ENCODE data around the gene DCC. TPM values are rescaled to one million over a fixed set of nuclear protein-coding genes. Genes with fewer than 3 reads are reported as not detected.

DCC gene
- total and polyA plus RNA-seq, 4 donors = 0.16 to 5.3 (median 2.5) TPM

DNA sequence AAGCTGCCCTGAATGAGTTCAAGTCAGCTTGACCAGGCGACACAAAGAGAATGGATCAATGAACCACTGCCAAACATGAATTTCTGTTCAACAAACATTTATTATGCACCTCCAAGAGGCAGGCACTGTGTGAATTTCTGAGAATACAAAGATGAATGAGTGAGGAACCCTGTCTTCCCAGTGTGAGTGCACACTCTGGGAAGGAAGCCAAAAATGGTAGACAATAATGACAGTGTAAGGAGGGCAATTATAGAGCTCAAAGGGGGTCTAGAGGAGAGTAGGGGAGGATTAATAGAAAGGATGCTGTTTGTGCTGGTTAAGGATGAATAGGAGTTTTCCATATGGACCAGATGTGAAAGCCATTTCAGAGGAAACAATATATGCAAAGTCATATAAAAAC lies 213.4 kb downstream of the DCC start:
- Histone ChIP-seq H3K4me1 (ENCODE audit: control insufficient read depth in 5 of 5, insufficient read depth in 5 of 5, low read length in 5 of 5) (no peaks in the 10 kb centered on the region), H3K9ac (ENCODE audit: insufficient read depth in 1 of 2, low read length in 2 of 2) (no peak overlapping the region), H3K27ac (ENCODE audit: low read depth in 1 of 2, low read length in 1 of 2) (no peak overlapping the region), H3K27me3 (ENCODE audit: control insufficient read depth in 3 of 3, insufficient read depth in 3 of 3, low read length in 2 of 3) (no peaks in the 10 kb centered on the region), H3K36me3 (ENCODE audit: control insufficient read depth in 4 of 4, insufficient read depth in 4 of 4, low read length in 4 of 4) (no peaks in the 10 kb centered on the region), H3K9me3 (ENCODE audit: control insufficient read depth in 4 of 4, insufficient read depth in 3 of 4, low read length in 3 of 4) (no peaks in the 10 kb centered on the region), H3K4me3 (no peak overlapping the region)
- DNase-seq (no peak), ATAC-seq (ENCODE audit: insufficient read depth, low FRiP score) (no peak)
- 73 to 77% methylated on average over 1 of the region's 1 CpG for WGBS, 2 donors
- TF ChIP-seq, protein P1, sequence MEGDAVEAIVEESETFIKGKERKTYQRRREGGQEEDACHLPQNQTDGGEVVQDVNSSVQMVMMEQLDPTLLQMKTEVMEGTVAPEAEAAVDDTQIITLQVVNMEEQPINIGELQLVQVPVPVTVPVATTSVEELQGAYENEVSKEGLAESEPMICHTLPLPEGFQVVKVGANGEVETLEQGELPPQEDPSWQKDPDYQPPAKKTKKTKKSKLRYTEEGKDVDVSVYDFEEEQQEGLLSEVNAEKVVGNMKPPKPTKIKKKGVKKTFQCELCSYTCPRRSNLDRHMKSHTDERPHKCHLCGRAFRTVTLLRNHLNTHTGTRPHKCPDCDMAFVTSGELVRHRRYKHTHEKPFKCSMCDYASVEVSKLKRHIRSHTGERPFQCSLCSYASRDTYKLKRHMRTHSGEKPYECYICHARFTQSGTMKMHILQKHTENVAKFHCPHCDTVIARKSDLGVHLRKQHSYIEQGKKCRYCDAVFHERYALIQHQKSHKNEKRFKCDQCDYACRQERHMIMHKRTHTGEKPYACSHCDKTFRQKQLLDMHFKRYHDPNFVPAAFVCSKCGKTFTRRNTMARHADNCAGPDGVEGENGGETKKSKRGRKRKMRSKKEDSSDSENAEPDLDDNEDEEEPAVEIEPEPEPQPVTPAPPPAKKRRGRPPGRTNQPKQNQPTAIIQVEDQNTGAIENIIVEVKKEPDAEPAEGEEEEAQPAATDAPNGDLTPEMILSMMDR (IDR thresholded peaks at IDR 0.05; ENCODE audit: control extremely low read depth, extremely low read depth) = no peak

DNA sequence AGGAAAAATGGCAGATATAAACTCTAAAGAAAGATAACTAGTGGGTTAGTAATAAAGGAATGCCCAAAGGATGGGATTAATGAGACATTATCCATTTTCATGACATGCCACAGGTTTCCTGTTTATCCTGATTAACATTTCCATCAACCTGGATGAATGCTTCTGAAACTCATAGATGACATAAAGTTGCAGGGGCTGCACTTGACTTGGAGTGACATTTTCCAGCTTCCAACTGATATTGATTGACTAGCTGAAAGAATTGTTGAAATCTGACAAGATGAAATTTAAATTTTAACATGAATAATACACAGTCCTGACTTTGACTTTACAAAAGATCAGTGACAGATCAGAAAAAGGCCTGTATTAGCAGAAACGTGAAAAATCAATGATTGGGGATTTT lies 214.2 kb downstream of the DCC start:
- Histone ChIP-seq H3K9ac (ENCODE audit: insufficient read depth in 1 of 2, low read length in 2 of 2) (no peak overlapping the region), H3K9me3 (ENCODE audit: control insufficient read depth in 4 of 4, insufficient read depth in 3 of 4, low read length in 3 of 4) (no peaks in the 10 kb centered on the region), H3K27me3 (ENCODE audit: control insufficient read depth in 3 of 3, insufficient read depth in 3 of 3, low read length in 2 of 3) (no peaks in the 10 kb centered on the region), H3K4me1 (ENCODE audit: control insufficient read depth in 5 of 5, insufficient read depth in 5 of 5, low read length in 5 of 5) (no peaks in the 10 kb centered on the region), H3K4me3 (no peak overlapping the region), H3K27ac (ENCODE audit: low read depth in 1 of 2, low read length in 1 of 2) (no peak overlapping the region), H3K36me3 (ENCODE audit: control insufficient read depth in 4 of 4, insufficient read depth in 4 of 4, low read length in 4 of 4) (no peaks in the 10 kb centered on the region)
- 51 to 59% methylated on average over 1 of the region's 1 CpG for WGBS, 2 donors
- ATAC-seq (ENCODE audit: insufficient read depth, low FRiP score) (no peak), DNase-seq (no peak)
- TF ChIP-seq, protein P1 (IDR thresholded peaks at IDR 0.05; ENCODE audit: control extremely low read depth, extremely low read depth) = no peak

DNA sequence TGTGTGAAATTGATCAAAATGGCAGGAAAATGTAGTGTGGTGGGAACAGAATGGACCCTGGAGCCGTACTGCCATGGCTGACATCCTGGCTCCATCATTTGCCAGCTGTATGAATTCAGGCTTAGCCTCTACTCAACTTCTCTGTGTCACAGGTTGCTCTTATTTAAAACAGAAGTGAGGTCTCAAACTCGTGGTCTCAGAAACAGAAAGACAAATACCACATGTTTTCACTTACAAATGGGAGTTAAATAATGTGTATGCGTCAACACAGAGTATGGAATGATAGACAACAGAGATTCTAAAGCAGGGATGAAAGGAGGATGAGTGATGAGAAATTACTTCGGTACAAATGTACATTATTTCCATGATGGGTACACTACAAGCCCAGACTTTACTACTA lies 227.4 kb downstream of the DCC start:
- Histone ChIP-seq H3K9ac (ENCODE audit: insufficient read depth in 1 of 2, low read length in 2 of 2) (no peak overlapping the region), H3K4me1 (ENCODE audit: control insufficient read depth in 5 of 5, insufficient read depth in 5 of 5, low read length in 5 of 5) (peaks cover 0 to 3% (median 0%) of the 10 kb centered on the region in 5 donors), H3K9me3 (ENCODE audit: control insufficient read depth in 4 of 4, insufficient read depth in 3 of 4, low read length in 3 of 4) (peaks cover 0 to 1% (median 0%) of the 10 kb centered on the region in 4 donors), H3K4me3 (no peak overlapping the region), H3K36me3 (ENCODE audit: control insufficient read depth in 4 of 4, insufficient read depth in 4 of 4, low read length in 4 of 4) (no peaks in the 10 kb centered on the region), H3K27me3 (ENCODE audit: control insufficient read depth in 3 of 3, insufficient read depth in 3 of 3, low read length in 2 of 3) (no peaks in the 10 kb centered on the region), H3K27ac (ENCODE audit: low read depth in 1 of 2, low read length in 1 of 2) (no peak overlapping the region)
- TF ChIP-seq, protein P1 (IDR thresholded peaks at IDR 0.05; ENCODE audit: control extremely low read depth, extremely low read depth) = no peak
- no peak for ATAC-seq (ENCODE audit: insufficient read depth, low FRiP score)
- no peak for DNase-seq
- 66 to 70% methylated on average over 4 of the region's 4 CpGs for WGBS, 2 donors

DNA sequence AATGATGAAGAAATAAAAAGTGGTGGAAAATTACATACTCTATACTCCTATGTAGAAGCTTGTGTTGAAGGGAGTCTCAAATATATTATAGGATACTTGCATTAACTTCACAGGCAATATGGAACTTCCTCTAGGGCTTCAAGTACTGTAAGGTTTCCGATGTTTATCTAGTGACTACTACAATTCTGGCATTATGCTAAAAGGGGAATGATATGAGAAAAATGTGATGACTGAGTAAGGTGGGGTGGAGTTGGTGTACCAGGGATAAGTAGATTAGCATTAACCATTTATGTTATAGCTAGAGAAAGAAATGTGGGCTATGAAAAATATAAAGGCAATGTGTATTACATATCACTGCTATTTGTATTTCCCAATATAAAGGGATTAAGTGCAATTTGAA lies 229.5 kb downstream of the DCC start:
- TF ChIP-seq, protein P1 (IDR thresholded peaks at IDR 0.05; ENCODE audit: control extremely low read depth, extremely low read depth) = no peak

More for the DNA sequence above, 229.5 kb downstream of the DCC start:
- ATAC-seq (ENCODE audit: insufficient read depth, low FRiP score) (no peak), DNase-seq (no peak)
- 53 to 82% methylated on average over 1 of the region's 1 CpG for WGBS, 2 donors
- Histone ChIP-seq H3K4me1 (ENCODE audit: control insufficient read depth in 5 of 5, insufficient read depth in 5 of 5, low read length in 5 of 5) (peaks cover 0 to 14% (median 0%) of the 10 kb centered on the region in 5 donors), H3K36me3 (ENCODE audit: control insufficient read depth in 4 of 4, insufficient read depth in 4 of 4, low read length in 4 of 4) (no peaks in the 10 kb centered on the region), H3K9me3 (ENCODE audit: control insufficient read depth in 4 of 4, insufficient read depth in 3 of 4, low read length in 3 of 4) (peaks cover 0 to 3% (median 0%) of the 10 kb centered on the region in 4 donors), H3K27me3 (ENCODE audit: control insufficient read depth in 3 of 3, insufficient read depth in 3 of 3, low read length in 2 of 3) (no peaks in the 10 kb centered on the region), H3K9ac (ENCODE audit: insufficient read depth in 1 of 2, low read length in 2 of 2) (no peak overlapping the region), H3K4me3 (no peak overlapping the region), H3K27ac (ENCODE audit: low read depth in 1 of 2, low read length in 1 of 2) (no peak overlapping the region)

Data from lung (tissue), 12 donors.